ENCODE results near the gene SMAD9.

DNA sequence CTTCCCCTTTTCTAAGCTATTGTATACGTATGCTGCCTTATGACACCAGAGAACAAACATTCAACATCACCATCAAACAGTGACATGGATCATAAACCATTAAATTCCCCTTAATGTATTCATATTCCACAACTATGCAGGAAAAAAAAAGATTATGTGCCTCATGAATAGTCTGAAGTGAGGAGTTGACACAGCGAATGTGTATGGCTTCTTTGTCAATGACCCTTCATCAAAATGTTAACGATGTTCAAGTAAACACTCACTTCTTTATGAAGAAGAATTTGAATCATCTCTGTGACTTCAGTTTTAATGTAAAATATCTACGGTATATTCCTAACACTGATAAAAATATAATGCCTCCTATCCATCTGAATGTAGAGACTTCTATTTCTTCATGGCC is 44.6 kb downstream of the SMAD9 start:
- TF ChIP-seq, protein P1, sequence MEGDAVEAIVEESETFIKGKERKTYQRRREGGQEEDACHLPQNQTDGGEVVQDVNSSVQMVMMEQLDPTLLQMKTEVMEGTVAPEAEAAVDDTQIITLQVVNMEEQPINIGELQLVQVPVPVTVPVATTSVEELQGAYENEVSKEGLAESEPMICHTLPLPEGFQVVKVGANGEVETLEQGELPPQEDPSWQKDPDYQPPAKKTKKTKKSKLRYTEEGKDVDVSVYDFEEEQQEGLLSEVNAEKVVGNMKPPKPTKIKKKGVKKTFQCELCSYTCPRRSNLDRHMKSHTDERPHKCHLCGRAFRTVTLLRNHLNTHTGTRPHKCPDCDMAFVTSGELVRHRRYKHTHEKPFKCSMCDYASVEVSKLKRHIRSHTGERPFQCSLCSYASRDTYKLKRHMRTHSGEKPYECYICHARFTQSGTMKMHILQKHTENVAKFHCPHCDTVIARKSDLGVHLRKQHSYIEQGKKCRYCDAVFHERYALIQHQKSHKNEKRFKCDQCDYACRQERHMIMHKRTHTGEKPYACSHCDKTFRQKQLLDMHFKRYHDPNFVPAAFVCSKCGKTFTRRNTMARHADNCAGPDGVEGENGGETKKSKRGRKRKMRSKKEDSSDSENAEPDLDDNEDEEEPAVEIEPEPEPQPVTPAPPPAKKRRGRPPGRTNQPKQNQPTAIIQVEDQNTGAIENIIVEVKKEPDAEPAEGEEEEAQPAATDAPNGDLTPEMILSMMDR (IDR thresholded peaks at IDR 0.05; ENCODE audit: poor library complexity), result no peak
- no peak for TF ChIP-seq EZH2phosphoT487 (IDR thresholded peaks at IDR 0.05; ENCODE audit: low read depth, severe bottlenecking, unreplicated experiment)
